Neuronal stem cell (in vitro differentiated cells): Measurements from ENCODE around the gene C1QL1.

Experiments used
- DNase-seq: peaks from one replicate; pipeline ENCODE4 v3.0.0-alpha.2; 2013; ENCODE audit warnings: low spot score
- H2AFZ ChIP-seq: one replicate; pipeline ENCODE4 v1.6.1; 2013; ENCODE audit warnings: mild to moderate bottlenecking, low read length, inconsistent platforms
- H2AK5ac ChIP-seq: 2 replicates; pipeline ENCODE4 v1.6.1; 2013; ENCODE audit warnings: low read depth, mild to moderate bottlenecking, inconsistent platforms, low read length, moderate library complexity, mixed read lengths
- H2BK120ac ChIP-seq: 2 replicates; pipeline ENCODE4 v1.6.1; 2013; ENCODE audit warnings: low read depth, mild to moderate bottlenecking, inconsistent platforms, low read length, moderate library complexity, mixed read lengths
- H2BK12ac ChIP-seq: one replicate; pipeline ENCODE4 v1.6.1; 2013; ENCODE audit warnings: low read length, inconsistent platforms
- H2BK15ac ChIP-seq: 2 replicates; pipeline ENCODE4 v1.6.1; 2013; ENCODE audit warnings: mild to moderate bottlenecking, low read length, inconsistent platforms, mixed read lengths
- H2BK5ac ChIP-seq: one replicate; pipeline ENCODE4 v1.6.1; 2013; ENCODE audit warnings: inconsistent platforms, mild to moderate bottlenecking, low read length, moderate library complexity
- H3K14ac ChIP-seq: one replicate; pipeline ENCODE4 v1.6.1; 2013; ENCODE audit warnings: low read length, inconsistent platforms
- H3K18ac ChIP-seq: 2 replicates; pipeline ENCODE4 v1.6.1; 2013; ENCODE audit warnings: low read length, inconsistent platforms
- H3K23ac ChIP-seq: 2 replicates; pipeline ENCODE4 v1.6.1; 2013; ENCODE audit warnings: low read depth, mild to moderate bottlenecking, mixed read lengths, low read length, inconsistent platforms; ENCODE audit not compliant: poor library complexity
- H3K27ac ChIP-seq: replicated peaks from 3 replicates; pipeline ENCODE4 v1.5.1; 2013; ENCODE audit warnings: low read length, inconsistent platforms
- H3K27me3 ChIP-seq, 3 experiments: 2 replicates each; pipeline ENCODE4 v1.6.1; 2013; ENCODE audit warnings: low read length in 3 of 3, mild to moderate bottlenecking in 2 of 3, inconsistent platforms in 1 of 3, low read depth in 1 of 3, mixed read lengths in 1 of 3, moderate library complexity in 1 of 3; ENCODE audit not compliant: control insufficient read depth in 3 of 3, insufficient read depth in 3 of 3
- H3K36me3 ChIP-seq, 2 donors: replicated peaks in 1 of 2; 2 replicates each; pipeline ENCODE4 v1.6.1; 2013; ENCODE audit warnings: low read length in 2 of 2; ENCODE audit not compliant: control insufficient read depth in 2 of 2, insufficient read depth in 2 of 2
- H3K4ac ChIP-seq: 2 replicates; pipeline ENCODE4 v1.6.1; 2013; ENCODE audit warnings: inconsistent platforms, mild to moderate bottlenecking, low read length, moderate library complexity
- H3K4me1 ChIP-seq, 2 donors: 1 replicate in 1 of 2; 2 replicates in 1 of 2; pipeline ENCODE4 v1.6.1; 2013; ENCODE audit warnings: low read length in 2 of 2, low read depth in 1 of 2; ENCODE audit not compliant: control insufficient read depth in 2 of 2, insufficient read depth in 1 of 2
- H3K4me2 ChIP-seq: one replicate; pipeline ENCODE4 v1.6.1; 2013; ENCODE audit warnings: mild to moderate bottlenecking, low read length, inconsistent platforms; ENCODE audit not compliant: insufficient read depth, poor library complexity, severe bottlenecking
- H3K4me3 ChIP-seq, 2 donors: 2 replicates each; pipeline ENCODE4 v1.5.1; 2013; ENCODE audit warnings: low read length in 2 of 2, mild to moderate bottlenecking in 2 of 2, inconsistent platforms in 1 of 2, moderate library complexity in 1 of 2
- H3K79me1 ChIP-seq: one replicate; pipeline ENCODE4 v1.6.1; 2013; ENCODE audit warnings: low read depth, mild to moderate bottlenecking, inconsistent platforms, low read length, moderate library complexity
- H3K9ac ChIP-seq: one replicate; pipeline ENCODE4 v1.6.1; 2013; ENCODE audit warnings: mild to moderate bottlenecking, low read depth, low read length, inconsistent platforms; ENCODE audit not compliant: poor library complexity
- H3K9me3 ChIP-seq, 2 donors: replicated peaks in 1 of 2; 2 replicates each; pipeline versions ENCODE3 to v1.6.1; 2013; ENCODE audit warnings: low read length in 2 of 2, mild to moderate bottlenecking in 2 of 2, inconsistent platforms in 1 of 2, low read depth in 1 of 2, mixed read lengths in 1 of 2, moderate library complexity in 1 of 2; ENCODE audit not compliant: control insufficient read depth in 2 of 2, insufficient read depth in 1 of 2
- H4K8ac ChIP-seq: one replicate; pipeline ENCODE4 v1.6.1; 2013; ENCODE audit warnings: low read depth, mild to moderate bottlenecking, inconsistent platforms, low read length, moderate library complexity
- H4K91ac ChIP-seq: one replicate; pipeline ENCODE4 v1.6.1; 2013; ENCODE audit warnings: low read length, low read depth, mild to moderate bottlenecking, inconsistent platforms; ENCODE audit not compliant: poor library complexity
- WGBS, 2 donors: extraction: QIAGEN DNeasy Blood & Tissue Kit; methylation state at CpG; one replicate each; pipeline ENCODE4 v1.1.7; 2013; ENCODE audit warnings: missing lambda C conversion rate in 2 of 2, mixed read lengths in 1 of 2; ENCODE audit not compliant: insufficient read length in 2 of 2, insufficient replicate concordance in 1 of 2; ENCODE audit errors: extremely low coverage in 2 of 2; 5-methylcytosine and 5-hydroxymethylcytosine counted together

The C1QL1 gene

DNA sequence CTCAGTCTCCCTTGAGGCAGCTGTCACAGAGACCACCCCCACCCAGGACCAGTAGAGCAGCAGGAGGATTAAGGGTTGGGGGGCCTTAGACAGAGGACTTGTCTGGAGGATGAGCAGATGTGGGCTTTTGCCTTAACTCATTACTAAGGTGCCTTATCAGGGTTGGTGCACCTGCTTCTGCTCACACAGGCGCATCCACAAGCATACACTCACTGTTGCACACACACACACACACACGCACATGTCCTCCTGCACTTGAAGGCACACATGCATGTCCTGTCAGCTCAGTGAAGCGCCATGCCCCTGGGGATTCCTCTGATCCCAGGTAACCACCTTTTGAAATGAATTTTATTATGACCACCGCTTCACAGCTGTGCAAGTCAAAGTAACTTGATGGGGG, 54.0 kb downstream of the C1QL1 start:
- Histone ChIP-seq H2BK15ac (peak overlapping the region; percentile 13), H3K23ac (no peak overlapping the region), H3K18ac (no peak overlapping the region), H3K9ac (no peak overlapping the region), H3K4me1 (peaks cover 13 to 23% of the 10 kb centered on the region in 2 donors), H3K9me3 (no peaks in the 10 kb centered on the region), H2BK120ac (no peak overlapping the region), H3K27me3 (peaks cover 0 to 32% (median 22%) of the 10 kb centered on the region in 3 experiments), H2BK12ac (no peak overlapping the region), H2BK5ac (no peak overlapping the region), H3K4me3 (no peak overlapping the region), H4K8ac (no peak overlapping the region), H3K79me1 (no peaks in the 10 kb centered on the region), H2AFZ (no peak overlapping the region), H4K91ac (no peak overlapping the region), H3K4ac (no peak overlapping the region), H2AK5ac (peak overlapping the region; percentile 91), H3K27ac (no peak overlapping the region), H3K4me2 (no peak overlapping the region), H3K14ac (no peak overlapping the region), H3K36me3 (no peaks in the 10 kb centered on the region)
- DNase-seq, result no peak
- no CpG with 5 or more reads among the region's 4 CpGs for WGBS, 2 donors

DNA sequence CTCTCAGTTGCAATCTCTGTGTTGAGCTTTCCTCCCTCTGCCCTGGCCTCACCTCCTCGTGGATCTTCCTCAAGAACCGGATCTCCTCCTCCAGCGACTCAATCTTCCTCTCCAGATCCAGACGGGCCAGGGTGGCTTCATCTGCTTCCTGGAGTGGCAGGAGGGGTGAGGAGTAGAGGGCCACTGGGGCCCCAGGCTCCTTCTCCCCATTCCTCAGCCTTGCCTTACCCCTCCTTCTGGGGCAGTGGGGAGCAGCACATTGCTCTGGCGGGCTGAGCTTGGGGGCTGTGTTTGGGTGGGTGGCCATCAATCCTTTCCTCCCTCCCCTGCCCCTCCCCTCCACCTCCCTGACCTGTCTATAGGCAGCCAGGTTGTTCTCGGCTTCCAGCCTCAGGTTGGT, 54.4 kb downstream of the C1QL1 start:
- no peaks in the 10 kb centered on the region for H3K9me3 ChIP-seq
- no peak overlapping the region for H3K4me3 ChIP-seq
- H3K36me3 ChIP-seq, result no peaks in the 10 kb centered on the region
- no peak for DNase-seq
- H3K4me2 ChIP-seq, result no peak overlapping the region
- no peak overlapping the region for H3K18ac ChIP-seq
- no peak overlapping the region for H2BK12ac ChIP-seq
- no peak overlapping the region for H3K4ac ChIP-seq
- peak overlapping the region; percentile 12 for H2AK5ac ChIP-seq
- H3K9ac ChIP-seq, result no peak overlapping the region
- H4K8ac ChIP-seq, result no peak overlapping the region
- H2AFZ ChIP-seq, result no peak overlapping the region
- H2BK15ac ChIP-seq, result no peak overlapping the region
- no peaks in the 10 kb centered on the region for H3K79me1 ChIP-seq
- no peak overlapping the region for H2BK120ac ChIP-seq
- peak overlapping the region; percentile 28 for H3K23ac ChIP-seq
- no peak overlapping the region for H3K14ac ChIP-seq
- no peak overlapping the region for H4K91ac ChIP-seq
- H3K27me3 ChIP-seq, result peaks cover 0 to 32% (median 22%) of the 10 kb centered on the region in 3 experiments
- WGBS, 2 donors, result no CpG with 5 or more reads among the region's 6 CpGs
- H2BK5ac ChIP-seq, result no peak overlapping the region
- H3K4me1 ChIP-seq, result peaks cover 13 to 23% of the 10 kb centered on the region in 2 donors
- no peak overlapping the region for H3K27ac ChIP-seq

DNA sequence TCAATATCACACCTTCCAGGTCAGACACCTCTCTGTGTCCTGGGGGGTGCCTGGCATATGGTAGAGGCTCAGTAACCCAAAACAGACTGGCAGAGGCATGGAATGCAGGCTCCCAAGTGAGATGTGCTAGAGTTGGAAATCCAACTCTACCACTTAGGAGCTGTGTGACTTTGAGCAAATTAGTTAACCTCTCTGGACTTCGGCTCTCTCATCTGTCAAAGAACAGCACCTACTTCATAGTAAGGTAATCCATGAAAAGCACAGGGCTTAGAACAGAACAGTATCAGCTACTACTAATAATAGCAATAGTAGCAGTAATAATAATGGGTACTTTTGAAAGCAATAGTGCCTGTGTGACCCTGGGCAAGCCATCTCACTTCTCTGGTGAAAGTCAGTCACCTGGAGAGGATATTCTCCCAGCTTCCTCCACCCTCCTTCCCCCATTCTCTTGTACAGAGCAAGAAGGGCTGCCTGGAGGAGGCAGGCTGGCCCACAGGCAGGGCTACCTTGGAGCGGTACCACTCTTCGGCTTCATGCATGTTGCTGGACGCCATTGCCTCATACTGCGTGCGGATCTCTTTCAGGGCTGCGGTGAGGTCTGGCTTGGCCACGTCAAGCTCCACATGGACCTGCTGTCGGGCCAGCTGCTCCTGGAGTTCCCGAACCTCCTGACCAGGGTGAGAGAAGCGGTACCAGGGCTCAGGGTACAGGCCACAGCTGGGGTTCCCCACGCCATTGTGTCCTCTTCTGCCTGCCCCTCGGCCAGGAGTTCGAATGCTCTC, 55.1 kb downstream of the C1QL1 start:
- H3K23ac ChIP-seq, result no peak overlapping the region
- no peak overlapping the region for H3K27ac ChIP-seq
- peak overlapping the region; percentile 12 for H2AK5ac ChIP-seq
- no peak overlapping the region for H2BK120ac ChIP-seq
- no CpG with 5 or more reads among the region's 14 CpGs for WGBS, 2 donors
- no peak overlapping the region for H2BK15ac ChIP-seq
- no peak overlapping the region for H3K14ac ChIP-seq
- H3K4me2 ChIP-seq, result no peak overlapping the region
- H3K4ac ChIP-seq, result no peak overlapping the region
- no peak overlapping the region for H3K4me3 ChIP-seq
- no peaks in the 10 kb centered on the region for H3K79me1 ChIP-seq
- no peaks in the 10 kb centered on the region for H3K36me3 ChIP-seq
- no peaks in the 10 kb centered on the region for H3K9me3 ChIP-seq
- H2BK5ac ChIP-seq, result no peak overlapping the region
- H3K4me1 ChIP-seq, result peaks cover 13 to 23% of the 10 kb centered on the region in 2 donors
- no peak overlapping the region for H2BK12ac ChIP-seq
- no peak for DNase-seq
- H4K8ac ChIP-seq, result no peak overlapping the region
- H3K9ac ChIP-seq, result no peak overlapping the region
- peaks cover 0 to 32% (median 22%) of the 10 kb centered on the region in 3 experiments for H3K27me3 ChIP-seq
- peak overlapping the region; percentile 44 for H3K18ac ChIP-seq
- H4K91ac ChIP-seq, result no peak overlapping the region
- no peak overlapping the region for H2AFZ ChIP-seq

DNA sequence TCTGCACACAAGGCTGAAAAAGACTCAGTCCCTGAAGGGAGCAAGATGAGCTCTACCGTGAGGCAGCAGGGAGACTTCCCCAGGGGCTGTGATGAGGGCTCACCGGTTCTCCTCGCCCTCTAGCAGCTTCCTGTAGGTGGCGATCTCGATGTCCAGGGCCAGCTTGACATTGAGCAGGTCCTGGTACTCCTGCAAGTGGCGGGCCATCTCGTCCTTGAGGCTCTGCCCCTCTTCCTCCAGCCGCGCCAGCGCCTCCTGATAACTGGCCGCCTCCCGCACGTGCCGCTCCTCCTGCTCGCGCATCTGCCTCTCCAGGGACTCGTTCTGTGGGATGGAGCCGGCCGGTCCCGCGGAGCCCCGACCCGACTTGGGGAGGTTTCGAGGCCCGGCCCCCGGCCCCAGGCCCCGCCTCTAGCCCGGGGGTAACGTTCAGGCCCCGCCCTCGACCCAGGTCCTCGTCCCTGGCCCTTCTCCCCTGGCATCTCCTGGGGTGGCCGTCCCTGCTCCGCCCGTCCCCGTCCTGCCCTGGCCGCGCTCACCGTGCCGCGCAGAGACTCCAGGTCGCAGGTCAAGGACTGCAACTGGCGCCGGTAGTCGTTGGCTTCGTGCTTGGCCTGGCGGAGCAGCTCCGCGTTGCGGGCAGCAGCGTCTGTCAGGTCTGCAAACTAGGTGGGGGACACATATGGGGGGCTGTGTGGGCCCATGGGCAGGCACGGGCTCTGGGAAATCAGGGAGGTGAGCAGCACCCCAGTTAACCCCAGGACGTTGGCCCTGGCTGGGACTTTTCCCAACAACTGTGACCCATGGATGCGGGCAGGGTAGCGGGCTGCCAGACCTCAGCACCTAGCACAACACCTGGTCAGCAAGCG, 56.7 kb downstream of the C1QL1 start:
- no CpG with 5 or more reads among the region's 56 CpGs for whole genome bisulfite sequencing, 2 donors
- Histone ChIP-seq H3K4me1 (peaks cover 10 to 23% of the 10 kb centered on the region in 2 donors), H3K23ac (peak overlapping the region; percentile 28), H3K4me2 (peak overlapping the region; percentile 82), H4K91ac (no peak overlapping the region), H2BK120ac (no peak overlapping the region), H3K4ac (no peak overlapping the region), H2BK15ac (no peak overlapping the region), H2BK12ac (no peak overlapping the region), H2AK5ac (no peak overlapping the region), H4K8ac (no peak overlapping the region), H3K79me1 (no peaks in the 10 kb centered on the region), H3K14ac (no peak overlapping the region), H3K27me3 (peaks cover 0 to 32% (median 24%) of the 10 kb centered on the region in 3 experiments), H3K9ac (peak overlapping the region; percentile 90), H2AFZ (peak overlapping the region; percentile 75), H3K27ac (no peak overlapping the region), H2BK5ac (no peak overlapping the region), H3K36me3 (no peaks in the 10 kb centered on the region), H3K9me3 (no peaks in the 10 kb centered on the region), H3K4me3 (peak overlapping the region in 1 of 2 donors; percentile 56), H3K18ac (peak overlapping the region; percentile 79)
- peak; percentile 55 for DNase-seq
